GM18520 (cell line): Measurements from ENCODE around the gene EXOC1.
A peak's percentile ranks its signal among the peaks of the same experiment; 100 is the strongest.
"Not testable (repeated sequence)": the region's sequence is repeated elsewhere in the genome, so short reads cannot be mapped to it uniquely, and the experiment has no call there.

Experiments
- ATAC-seq: cut with Tn5 transposase; IDR thresholded peaks from one replicate; pipeline ENCODE4 v1.9.1; 2021; ENCODE audit not compliant: unreplicated experiment

Gene EXOC1

GRCh38 chr4:55853484-55854046 is at the start of gene EXOC1:
EXOC1 (plus strand) TSS chr4:55853648; CDS start chr4:55858324, 4,676 bp downstream.
- ATAC-seq = peak; percentile 89

- ATAC-seq = no peak
Observed at GRCh38 chr4:55807556-55807955, 45.9 kb upstream of the EXOC1 start.

- ATAC-seq = no peak
Observed at GRCh38 chr4:55808186-55808585, 45.3 kb upstream of the EXOC1 start.

GRCh38 chr4:55808632-55809031 is 44.8 kb upstream of the EXOC1 start:
- no peak for ATAC-seq

GRCh38 chr4:55817691-55818090 is 35.8 kb upstream of the EXOC1 start:
- ATAC-seq = no peak

- ATAC-seq = no peak
Observed at GRCh38 chr4:55819634-55820033, 33.8 kb upstream of the EXOC1 start, which contains the start of gene EXOC1L. EXOC1L (plus strand) TSS chr4:55819790; CDS start chr4:55820027, 237 bp downstream.

GRCh38 chr4:55820279-55820678 is 33.2 kb upstream of the EXOC1 start:
- ATAC-seq = no peak

GRCh38 chr4:55822329-55822728 is 31.1 kb upstream of the EXOC1 start:
- no peak for ATAC-seq

- ATAC-seq = no peak
Observed at GRCh38 chr4:55824865-55825264, 28.6 kb upstream of the EXOC1 start.

GRCh38 chr4:55826986-55827385 is 26.5 kb upstream of the EXOC1 start:
- no peak for ATAC-seq

GRCh38 chr4:55827582-55827981 is 25.9 kb upstream of the EXOC1 start:
- no peak for ATAC-seq

- ATAC-seq = no peak
Observed at GRCh38 chr4:55830048-55830447, 23.4 kb upstream of the EXOC1 start.

- ATAC-seq = no peak
Observed at GRCh38 chr4:55830716-55831115, 22.7 kb upstream of the EXOC1 start.

GRCh38 chr4:55834086-55834795 is 19.2 kb upstream of the EXOC1 start:
- ATAC-seq = no peak

GRCh38 chr4:55837903-55838302 is 15.5 kb upstream of the EXOC1 start:
- no peak for ATAC-seq

GRCh38 chr4:55838356-55838755 is 15.1 kb upstream of the EXOC1 start:
- no peak for ATAC-seq

- no peak for ATAC-seq
Observed at GRCh38 chr4:55838952-55839351, 14.5 kb upstream of the EXOC1 start.

GRCh38 chr4:55840956-55841355 is 12.5 kb upstream of the EXOC1 start:
- no peak for ATAC-seq

GRCh38 chr4:55841373-55842239 is 11.8 kb upstream of the EXOC1 start:
- not testable (repeated sequence) for ATAC-seq

- not testable (repeated sequence) for ATAC-seq
Observed at GRCh38 chr4:55842312-55842711, 11.1 kb upstream of the EXOC1 start.

- no peak for ATAC-seq
Observed at GRCh38 chr4:55849724-55850123, 3.7 kb upstream of the EXOC1 start.

GRCh38 chr4:55851885-55852284 is 1.6 kb upstream of the EXOC1 start:
- ATAC-seq = no peak
